CD4-positive, alpha-beta T cell (primary cell): ENCODE data around the gene RAD51AP1. TPM values are rescaled to one million over a fixed set of nuclear protein-coding genes. Genes with fewer than 3 reads are reported as not detected.
"Not testable (repeated sequence)": the region's sequence is repeated elsewhere in the genome, so short reads cannot be mapped to it uniquely, and the experiment has no call there.

ENCODE experiments used
- ATAC-seq: fragments of 200-7000 bp; cut with Tn5 transposase; one replicate; pipeline ENCODE4 v1.10.0; 2022; ENCODE audit warnings: mild to moderate bottlenecking; ENCODE audit not compliant: poor library complexity
- CTCF ChIA-PET: fragments of 350-600 bp; sonication (Branson Sonifier 250); formaldehyde crosslinking; loops from one replicate; lab custom pipeline; 2021; ENCODE audit warnings: antibody characterized with exemption, inconsistent platforms; lab: Charles Lee
- POLR2A ChIA-PET: fragments of 350-600 bp; sonication (Branson Sonifier 250); formaldehyde crosslinking; loops from one replicate; lab custom pipeline; 2021; ENCODE audit warnings: antibody characterized with exemption, inconsistent platforms; lab: Charles Lee
- DNase-seq, 14 experiments: peaks; one replicate each; pipeline ENCODE4 v3.0.0-alpha.2; 2013 to 2020; ENCODE audit warnings: mixed read lengths in 2 of 14
- H3K27ac ChIP-seq, 2 donors: one replicate each; pipeline versions ENCODE4 v1.5.1 to v1.7.0; 2013; ENCODE audit warnings: low read length in 2 of 2, low read depth in 1 of 2, mild to moderate bottlenecking in 1 of 2
- H3K27me3 ChIP-seq, 2 experiments: 1 replicate in 1 of 2; 2 replicates in 1 of 2; pipeline versions ENCODE4 v1.6.1 to v1.7.0; 2013; ENCODE audit warnings: low read length in 2 of 2, control low read depth in 1 of 2, mild to moderate bottlenecking in 1 of 2, moderate library complexity in 1 of 2; ENCODE audit not compliant: insufficient read depth in 2 of 2, control insufficient read depth in 1 of 2
- H3K36me3 ChIP-seq: one replicate; pipeline ENCODE4 v1.6.1; 2013; ENCODE audit warnings: low read length, control low read depth; ENCODE audit not compliant: insufficient read depth
- H3K4me1 ChIP-seq: one replicate; pipeline ENCODE4 v1.6.1; 2013; ENCODE audit warnings: low read length, control low read depth; ENCODE audit not compliant: insufficient read depth
- H3K4me3 ChIP-seq: one replicate; pipeline ENCODE4 v1.5.1; 2013; ENCODE audit warnings: mild to moderate bottlenecking, low read length, moderate library complexity
- H3K9me3 ChIP-seq, 2 experiments: 1 replicate in 1 of 2; 2 replicates in 1 of 2; pipeline versions ENCODE4 v1.6.1 to v1.7.0; 2013; ENCODE audit warnings: low read length in 2 of 2, mild to moderate bottlenecking in 2 of 2, control low read depth in 1 of 2, moderate library complexity in 1 of 2; ENCODE audit not compliant: control insufficient read depth in 1 of 2, insufficient read depth in 1 of 2
- H3K27ac Mint-ChIP-seq: one replicate; pipeline ENCODE4 v1.8.0; 2020; ENCODE audit warnings: mixed read lengths
- H3K27me3 Mint-ChIP-seq: one replicate; pipeline ENCODE4 v1.8.0; 2021; ENCODE audit warnings: mixed read lengths
- H3K36me3 Mint-ChIP-seq: one replicate; pipeline ENCODE4 v1.8.0; 2021; ENCODE audit warnings: low read depth, mixed read lengths
- H3K4me1 Mint-ChIP-seq: one replicate; pipeline ENCODE4 v1.8.0; 2021; ENCODE audit warnings: low read depth, mixed read lengths
- H3K4me3 Mint-ChIP-seq: one replicate; pipeline ENCODE4 v1.8.0; 2020; ENCODE audit warnings: mild to moderate bottlenecking, mixed read lengths
- H3K9me3 Mint-ChIP-seq: one replicate; pipeline ENCODE4 v1.8.0; 2020; ENCODE audit warnings: mixed read lengths
- intact Hi-C, 2 experiments: fragments of 100-400 bp; cut with DNase I in 1 of 2; cut with micrococcal nuclease in 1 of 2; formaldehyde crosslinking; loops; one replicate each; pipeline versions ENCODE4 v1.15.1 to v1.9.0; 2023 to 2025; cut with DNase I, micrococcal nuclease
- total RNA-seq, 174 experiments: library from RNA in 2 of 174; stranded (reverse) in 2 of 174; gene quantifications; one replicate each; pipeline ENCODE4 v1.2.3 and lab custom pipeline; 2021 to 2026
- TF ChIP-seq, protein P1 (sequence below): fragments of 200-600 bp; IDR thresholded peaks from one replicate; pipeline ENCODE4 v1.8.0; 2022; ENCODE audit warnings: antibody characterized with exemption, mild to moderate bottlenecking

Gene RAD51AP1
- total RNA-seq, 2 experiments from 2014 or later, result 0.45 to 0.93 TPM

- H3K4me3 Mint-ChIP-seq, result no peak overlapping the region
- Histone ChIP-seq H3K4me1 (no peaks in the 10 kb centered on the region), H3K27ac (no peak overlapping the region), H3K9me3 (no peaks in the 10 kb centered on the region), H3K4me3 (no peak overlapping the region), H3K36me3 (peaks cover 21% of the 10 kb centered on the region), H3K27me3 (no peaks in the 10 kb centered on the region)
- H3K27me3 Mint-ChIP-seq, result no peaks in the 10 kb centered on the region
- POLR2A ChIA-PET, result no interaction called here
- H3K9me3 Mint-ChIP-seq, result no peaks in the 10 kb centered on the region
- no peak overlapping the region for H3K27ac Mint-ChIP-seq
- H3K36me3 Mint-ChIP-seq, result peaks cover 68% of the 10 kb centered on the region
- intact Hi-C loops, result no loop called here
- DNase-seq (no peak), ATAC-seq (no peak)
- H3K4me1 Mint-ChIP-seq, result no peaks in the 10 kb centered on the region
- TF ChIP-seq, protein P1, sequence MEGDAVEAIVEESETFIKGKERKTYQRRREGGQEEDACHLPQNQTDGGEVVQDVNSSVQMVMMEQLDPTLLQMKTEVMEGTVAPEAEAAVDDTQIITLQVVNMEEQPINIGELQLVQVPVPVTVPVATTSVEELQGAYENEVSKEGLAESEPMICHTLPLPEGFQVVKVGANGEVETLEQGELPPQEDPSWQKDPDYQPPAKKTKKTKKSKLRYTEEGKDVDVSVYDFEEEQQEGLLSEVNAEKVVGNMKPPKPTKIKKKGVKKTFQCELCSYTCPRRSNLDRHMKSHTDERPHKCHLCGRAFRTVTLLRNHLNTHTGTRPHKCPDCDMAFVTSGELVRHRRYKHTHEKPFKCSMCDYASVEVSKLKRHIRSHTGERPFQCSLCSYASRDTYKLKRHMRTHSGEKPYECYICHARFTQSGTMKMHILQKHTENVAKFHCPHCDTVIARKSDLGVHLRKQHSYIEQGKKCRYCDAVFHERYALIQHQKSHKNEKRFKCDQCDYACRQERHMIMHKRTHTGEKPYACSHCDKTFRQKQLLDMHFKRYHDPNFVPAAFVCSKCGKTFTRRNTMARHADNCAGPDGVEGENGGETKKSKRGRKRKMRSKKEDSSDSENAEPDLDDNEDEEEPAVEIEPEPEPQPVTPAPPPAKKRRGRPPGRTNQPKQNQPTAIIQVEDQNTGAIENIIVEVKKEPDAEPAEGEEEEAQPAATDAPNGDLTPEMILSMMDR, result no peak
- CTCF ChIA-PET, result no interaction called here
Measured at GRCh38 chr12:4518106-4518728, 20.5 kb upstream of the RAD51AP1 start.

DNA sequence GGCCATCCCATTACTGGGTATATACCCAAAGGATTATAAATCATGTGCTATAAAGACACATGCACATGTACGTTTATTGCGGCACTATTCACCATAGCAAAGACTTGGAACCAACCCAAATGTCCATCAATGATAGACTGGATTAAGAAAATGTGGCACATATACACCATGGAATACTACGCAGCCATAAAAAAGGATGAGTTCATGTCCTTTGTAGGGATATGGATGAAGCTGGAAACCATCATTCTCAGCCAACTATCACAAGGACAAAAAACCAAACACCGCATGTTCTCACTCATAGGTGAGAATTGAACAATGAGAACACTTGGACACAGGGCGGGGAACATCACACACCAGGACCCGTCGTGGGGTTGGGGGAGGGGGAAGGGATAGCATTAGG lies 15.2 kb upstream of the RAD51AP1 start:
- POLR2A ChIA-PET, H3K9me3 Mint-ChIP-seq, intact Hi-C loops, H3K27me3 ChIP-seq, H3K4me3 Mint-ChIP-seq, H3K27ac Mint-ChIP-seq, H3K9me3 ChIP-seq, H3K4me3 ChIP-seq, ATAC-seq, H3K27ac ChIP-seq, H3K4me1 ChIP-seq, DNase-seq, H3K27me3 Mint-ChIP-seq, H3K4me1 Mint-ChIP-seq: not testable (repeated sequence)
- H3K36me3 Mint-ChIP-seq, result peaks cover 83% of the 10 kb centered on the region
- H3K36me3 ChIP-seq, result peaks cover 26% of the 10 kb centered on the region
- CTCF ChIA-PET, result interaction anchor here (1.3 kb wide), 1 partner anchor 16 kb away, joined by 3 read pairs; no protein-coding TSS in a partner anchor

GRCh38 chr12:4526923-4527546 lies 11.7 kb upstream of the RAD51AP1 start:
- ATAC-seq (peak; percentile 45), DNase-seq (peak in 3 of 14 experiments; percentile 26 to 40 (median 33))
- peak overlapping the region; percentile 65 for H3K27ac Mint-ChIP-seq
- Histone ChIP-seq H3K4me3 (no peak overlapping the region), H3K36me3 (peaks cover 32% of the 10 kb centered on the region), H3K4me1 (peaks cover 11% of the 10 kb centered on the region), H3K27me3 (no peaks in the 10 kb centered on the region), H3K27ac (no peak overlapping the region), H3K9me3 (no peaks in the 10 kb centered on the region)
- no peaks in the 10 kb centered on the region for H3K27me3 Mint-ChIP-seq
- TF ChIP-seq, protein P1, result peak; percentile 87
- no peaks in the 10 kb centered on the region for H3K9me3 Mint-ChIP-seq
- peaks cover 70% of the 10 kb centered on the region for H3K36me3 Mint-ChIP-seq
- H3K4me3 Mint-ChIP-seq, result no peak overlapping the region
- CTCF ChIA-PET, result interaction anchor here (1.1 to 1.2 kb wide), 2 partner anchors 11 to 106 kb away, joined by 3 read pairs; partner anchors contain the start of gene RAD51AP1
- POLR2A ChIA-PET, result interaction anchor here (0.7 to 1.1 kb wide), 3 partner anchors 107 to 276 kb away, joined by 3 to 4 read pairs (median 3); no protein-coding TSS in a partner anchor
- intact Hi-C loops, result loop anchor here (1.0 to 2.0 kb wide), 3 partner anchors 20 to 173 kb away; no protein-coding TSS in a partner anchor
- peaks cover 5% of the 10 kb centered on the region for H3K4me1 Mint-ChIP-seq
